CD4-positive, alpha-beta T cell treated with Interleukin-6 for 4 hours (primary cell): ENCODE results near the gene SIPA1L3.

Experiments used
- DNase-seq: peaks from one replicate; pipeline ENCODE4 v3.0.0-alpha.2; 2020; ENCODE audit warnings: mixed read lengths

Gene SIPA1L3

GRCh38 chr19:38165335-38165734 lies 258.3 kb downstream of the SIPA1L3 start:
- no peak for DNase-seq

GRCh38 chr19:38168637-38169036 lies 261.6 kb downstream of the SIPA1L3 start:
- DNase-seq = no peak

- no peak for DNase-seq
Measured at GRCh38 chr19:38170334-38170733, 263.3 kb downstream of the SIPA1L3 start.

- DNase-seq = no peak
Measured at GRCh38 chr19:38172001-38172400, 265.0 kb downstream of the SIPA1L3 start.

- DNase-seq = no peak
Measured at GRCh38 chr19:38173291-38174041, 266.5 kb downstream of the SIPA1L3 start.

- no peak for DNase-seq
Measured at GRCh38 chr19:38175422-38175821, 268.4 kb downstream of the SIPA1L3 start.

- no peak for DNase-seq
Measured at GRCh38 chr19:38180071-38180470, 273.1 kb downstream of the SIPA1L3 start.

GRCh38 chr19:38182536-38183210 lies 275.7 kb downstream of the SIPA1L3 start:
- DNase-seq = no peak

GRCh38 chr19:38183251-38183897 lies 276.4 kb downstream of the SIPA1L3 start:
- DNase-seq = no peak

GRCh38 chr19:38184815-38185214 lies 277.8 kb downstream of the SIPA1L3 start:
- DNase-seq = no peak

GRCh38 chr19:38185562-38185961 lies 278.6 kb downstream of the SIPA1L3 start:
- DNase-seq = no peak

- no peak for DNase-seq
Measured at GRCh38 chr19:38190061-38190460, 283.1 kb downstream of the SIPA1L3 start.

- DNase-seq = no peak
Measured at GRCh38 chr19:38190793-38191192, 283.8 kb downstream of the SIPA1L3 start.

GRCh38 chr19:38191747-38192146 lies 284.7 kb downstream of the SIPA1L3 start:
- no peak for DNase-seq

- DNase-seq = no peak
Measured at GRCh38 chr19:38193445-38193844, 286.4 kb downstream of the SIPA1L3 start.

GRCh38 chr19:38194061-38194701 lies 287.2 kb downstream of the SIPA1L3 start:
- no peak for DNase-seq

GRCh38 chr19:38195237-38195636 lies 288.2 kb downstream of the SIPA1L3 start:
- no peak for DNase-seq

- no peak for DNase-seq
Measured at GRCh38 chr19:38196245-38196837, 289.3 kb downstream of the SIPA1L3 start.

GRCh38 chr19:38196948-38197656 lies 290.1 kb downstream of the SIPA1L3 start:
- DNase-seq = no peak

- DNase-seq = no peak
Measured at GRCh38 chr19:38197937-38198704, 291.1 kb downstream of the SIPA1L3 start.

GRCh38 chr19:38199340-38199739 lies 292.3 kb downstream of the SIPA1L3 start:
- no peak for DNase-seq

GRCh38 chr19:38201731-38202130 lies 294.7 kb downstream of the SIPA1L3 start:
- no peak for DNase-seq
